Measurements from ENCODE around the gene CHFR. TPM values are rescaled to one million over a fixed set of nuclear protein-coding genes. Genes with fewer than 3 reads are reported as not detected.
"Not testable (repeated sequence)": the region's sequence is repeated elsewhere in the genome, so short reads cannot be mapped to it uniquely, and the experiment has no call there.

Gene CHFR
- total RNA-seq, 4 donors from 2014 or later, result 27.2 to 34.7 (median 30.6) TPM

DNA sequence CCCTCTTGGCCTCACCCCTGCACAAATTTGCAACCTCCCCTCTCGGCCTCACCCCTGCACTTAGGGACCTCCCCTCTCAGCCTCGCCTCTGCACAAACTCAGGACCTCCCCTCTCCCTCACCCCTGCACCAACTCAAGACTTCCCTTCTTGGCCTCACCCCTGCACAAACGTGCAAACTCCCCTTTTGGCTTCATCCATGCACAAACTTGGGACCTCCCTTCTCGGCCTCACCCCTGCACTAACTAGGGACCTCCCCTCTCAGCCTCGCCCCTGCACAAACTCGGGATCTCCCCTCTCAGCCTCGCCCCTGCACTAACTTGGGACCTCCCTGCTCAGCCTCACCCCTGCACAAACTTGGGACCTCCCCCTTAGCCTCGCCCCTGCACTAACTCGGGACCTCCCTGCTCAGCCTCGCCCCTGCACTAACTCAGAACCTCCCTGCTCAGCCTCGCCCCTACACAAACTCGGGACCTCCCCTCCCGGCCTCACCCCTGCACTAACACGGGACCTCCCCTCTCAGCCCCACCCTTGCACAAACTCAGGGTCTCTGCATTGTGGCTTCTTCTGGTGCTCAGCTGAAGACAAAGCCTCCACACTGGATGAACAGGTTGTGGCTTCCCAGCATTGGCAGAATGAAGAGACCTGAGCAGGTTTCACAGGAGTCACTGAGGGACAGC is 47.7 kb downstream of the CHFR start:
- 82 to 83% methylated on average over 14 of the region's 14 CpGs for WGBS, 2 donors
- TF ChIP-seq POLR2A (IDR thresholded peaks at IDR 0.05), result no peak
- TF ChIP-seq, protein P1, sequence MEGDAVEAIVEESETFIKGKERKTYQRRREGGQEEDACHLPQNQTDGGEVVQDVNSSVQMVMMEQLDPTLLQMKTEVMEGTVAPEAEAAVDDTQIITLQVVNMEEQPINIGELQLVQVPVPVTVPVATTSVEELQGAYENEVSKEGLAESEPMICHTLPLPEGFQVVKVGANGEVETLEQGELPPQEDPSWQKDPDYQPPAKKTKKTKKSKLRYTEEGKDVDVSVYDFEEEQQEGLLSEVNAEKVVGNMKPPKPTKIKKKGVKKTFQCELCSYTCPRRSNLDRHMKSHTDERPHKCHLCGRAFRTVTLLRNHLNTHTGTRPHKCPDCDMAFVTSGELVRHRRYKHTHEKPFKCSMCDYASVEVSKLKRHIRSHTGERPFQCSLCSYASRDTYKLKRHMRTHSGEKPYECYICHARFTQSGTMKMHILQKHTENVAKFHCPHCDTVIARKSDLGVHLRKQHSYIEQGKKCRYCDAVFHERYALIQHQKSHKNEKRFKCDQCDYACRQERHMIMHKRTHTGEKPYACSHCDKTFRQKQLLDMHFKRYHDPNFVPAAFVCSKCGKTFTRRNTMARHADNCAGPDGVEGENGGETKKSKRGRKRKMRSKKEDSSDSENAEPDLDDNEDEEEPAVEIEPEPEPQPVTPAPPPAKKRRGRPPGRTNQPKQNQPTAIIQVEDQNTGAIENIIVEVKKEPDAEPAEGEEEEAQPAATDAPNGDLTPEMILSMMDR (IDR thresholded peaks at IDR 0.05), result no peak
- DNase-seq (ENCODE audit: low spot score in 2 of 2), result no peak
- intact Hi-C loops (cut with DNase I; ENCODE audit: low total_unique reads), result no loop called here
- H3K4me3 ChIP-seq (ENCODE audit: low read depth, poor library complexity, severe bottlenecking), result no peak overlapping the region

DNA sequence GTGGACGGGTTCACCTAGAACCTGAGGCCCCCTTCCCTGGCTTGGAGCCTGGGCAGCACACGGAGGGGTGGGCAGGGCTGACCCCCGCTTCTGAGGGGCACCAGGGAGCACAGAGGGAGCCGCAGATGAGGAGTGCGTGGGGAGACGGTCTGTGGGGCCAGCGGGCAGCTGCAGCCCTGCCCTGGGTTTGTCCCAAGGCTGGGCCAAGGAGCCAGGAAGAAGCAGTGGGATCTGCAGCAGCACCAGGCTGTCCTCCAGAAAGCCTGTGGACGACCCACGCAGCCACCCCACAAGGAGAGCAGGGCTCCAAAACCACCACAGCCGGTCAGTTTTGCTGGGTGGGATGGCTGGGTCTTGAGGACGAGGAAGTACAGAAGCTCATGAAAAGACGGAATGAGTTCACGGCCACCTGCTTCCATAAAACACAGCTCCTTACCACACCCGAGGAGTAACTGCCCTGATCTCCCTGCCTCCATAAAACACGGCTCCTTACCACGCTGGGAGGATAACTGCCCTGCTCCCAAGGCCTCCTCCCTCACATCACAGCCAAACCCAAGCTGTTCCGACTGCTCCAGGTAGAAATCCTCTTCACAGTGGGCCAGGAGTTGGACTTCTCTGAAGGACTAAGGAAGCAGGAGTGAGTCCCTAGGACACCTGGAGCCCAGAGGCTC is 48.9 kb downstream of the CHFR start:
- intact Hi-C loops (cut with DNase I; ENCODE audit: low total_unique reads), result no loop called here
- TF ChIP-seq, protein P1 (IDR thresholded peaks at IDR 0.05), result no peak
- no peak for TF ChIP-seq POLR2A (IDR thresholded peaks at IDR 0.05)
- no peak for DNase-seq (ENCODE audit: low spot score in 2 of 2)
- no peak overlapping the region for H3K4me3 ChIP-seq (ENCODE audit: low read depth, poor library complexity, severe bottlenecking)
- 62 to 68% methylated on average over 17 of the region's 17 CpGs for WGBS, 2 donors

DNA sequence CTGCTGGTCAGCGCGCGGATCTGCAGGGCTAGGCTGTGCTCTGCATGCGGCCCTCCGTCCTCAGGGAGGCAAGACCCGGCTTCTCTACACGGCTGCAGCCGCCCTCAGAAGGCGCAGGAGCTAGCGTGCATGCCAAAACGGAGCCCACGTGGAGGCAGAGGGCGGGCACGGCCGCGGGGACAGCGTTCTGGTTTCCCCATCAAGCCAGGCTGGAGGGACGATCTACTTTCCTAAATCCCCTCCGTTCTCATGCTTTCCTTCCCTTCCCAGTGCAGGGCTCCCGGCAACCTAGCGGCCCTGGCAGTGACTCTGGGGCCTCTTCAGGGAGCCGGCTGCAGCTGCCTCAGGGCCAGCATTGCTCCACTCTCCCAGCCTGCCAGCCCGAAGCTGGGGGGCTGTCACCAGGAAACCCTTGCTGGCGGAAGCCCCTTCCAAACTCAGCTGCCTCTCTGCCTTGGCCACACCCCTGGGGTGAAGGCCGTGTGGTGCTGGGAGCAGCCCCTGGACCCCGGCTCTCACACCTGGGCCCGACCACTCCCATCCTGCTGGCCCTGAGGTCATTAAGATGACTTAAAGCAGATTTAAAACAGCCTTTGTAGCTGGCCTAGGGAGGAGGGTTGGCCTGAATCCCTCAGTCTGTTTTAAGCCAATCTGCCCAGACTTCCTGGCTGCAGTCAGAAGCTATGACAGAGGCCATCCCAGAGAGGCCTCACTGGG is 49.6 kb downstream of the CHFR start:
- WGBS, 2 donors, result 34 to 56% methylated on average over 26 to 27 of the region's 27 CpGs
- H3K4me3 ChIP-seq (ENCODE audit: low read depth, poor library complexity, severe bottlenecking), result no peak overlapping the region

DNA sequence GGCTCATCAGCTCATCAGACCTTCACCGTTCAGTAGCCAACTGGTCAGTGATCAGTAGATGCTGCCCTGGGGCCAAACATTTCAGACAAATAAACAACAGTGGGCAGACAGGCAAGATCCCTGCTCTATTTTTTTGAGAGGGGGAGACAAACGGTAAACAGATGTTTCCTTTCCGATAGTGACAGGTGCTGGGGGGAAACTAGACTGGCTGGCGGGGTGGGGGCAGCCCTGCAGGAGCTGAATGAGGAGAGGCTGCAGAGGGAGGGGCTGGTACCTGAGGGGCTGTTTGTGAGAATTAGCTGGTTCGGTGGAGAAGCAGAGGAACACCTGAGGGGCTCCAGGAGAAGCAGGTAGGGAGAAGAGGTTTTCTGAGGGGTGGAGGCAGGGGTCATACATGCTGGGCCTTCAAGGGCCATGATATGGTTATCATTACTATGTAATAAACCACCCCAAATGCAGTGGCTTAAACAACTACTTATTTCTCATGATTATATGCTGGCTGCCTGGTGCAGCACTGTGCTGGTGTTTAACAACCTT is 50.5 kb downstream of the CHFR start:
- WGBS, 2 donors, result 76 to 89% methylated on average over 5 of the region's 5 CpGs
- intact Hi-C loops (cut with DNase I; ENCODE audit: low total_unique reads), result no loop called here
- no peak for DNase-seq (ENCODE audit: low spot score in 2 of 2)
- no peak overlapping the region for H3K4me3 ChIP-seq (ENCODE audit: low read depth, poor library complexity, severe bottlenecking)
- TF ChIP-seq POLR2A (IDR thresholded peaks at IDR 0.05), result no peak
- TF ChIP-seq, protein P1 (IDR thresholded peaks at IDR 0.05), result no peak

More for the DNA sequence above, 49.6 kb downstream of the CHFR start:
- intact Hi-C loops (cut with DNase I; ENCODE audit: low total_unique reads), result no loop called here
- no peak for DNase-seq (ENCODE audit: low spot score in 2 of 2)
- no peak for TF ChIP-seq POLR2A (IDR thresholded peaks at IDR 0.05)
- TF ChIP-seq, protein P1 (IDR thresholded peaks at IDR 0.05), result no peak

DNA sequence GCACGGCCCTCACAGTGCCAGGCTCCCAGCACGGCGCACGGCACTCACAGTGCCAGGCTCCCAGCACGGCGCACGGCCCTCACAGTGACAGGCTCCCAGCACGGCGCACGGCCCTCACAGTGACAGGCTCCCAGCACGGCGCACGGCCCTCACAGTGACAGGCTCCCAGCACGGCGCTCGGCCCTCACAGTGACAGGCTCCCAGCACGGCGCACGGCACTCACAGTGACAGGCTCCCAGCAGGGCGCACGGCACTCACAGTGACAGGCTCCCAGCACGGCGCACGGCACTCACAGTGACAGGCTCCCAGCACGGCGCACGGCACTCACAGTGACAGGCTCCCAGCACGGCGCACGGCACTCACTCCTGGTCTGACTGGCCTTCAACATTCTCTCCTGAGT is 51.2 kb downstream of the CHFR start:
- DNase-seq (ENCODE audit: low spot score in 2 of 2); intact Hi-C loops (cut with DNase I; ENCODE audit: low total_unique reads); H3K4me3 ChIP-seq (ENCODE audit: low read depth, poor library complexity, severe bottlenecking): not testable (repeated sequence)
- 94 to 100% methylated on average over 5 to 10 of the region's 30 CpGs for WGBS, 2 donors

Measured in lower leg skin (tissue), 4 donors.